ENCODE measurements around the gene TRAP1.
A peak's percentile ranks its signal among the peaks of the same experiment; 100 is the strongest.
"Not testable (repeated sequence)": the region's sequence is repeated elsewhere in the genome, so short reads cannot be mapped to it uniquely, and the experiment has no call there.

Gene TRAP1

DNA sequence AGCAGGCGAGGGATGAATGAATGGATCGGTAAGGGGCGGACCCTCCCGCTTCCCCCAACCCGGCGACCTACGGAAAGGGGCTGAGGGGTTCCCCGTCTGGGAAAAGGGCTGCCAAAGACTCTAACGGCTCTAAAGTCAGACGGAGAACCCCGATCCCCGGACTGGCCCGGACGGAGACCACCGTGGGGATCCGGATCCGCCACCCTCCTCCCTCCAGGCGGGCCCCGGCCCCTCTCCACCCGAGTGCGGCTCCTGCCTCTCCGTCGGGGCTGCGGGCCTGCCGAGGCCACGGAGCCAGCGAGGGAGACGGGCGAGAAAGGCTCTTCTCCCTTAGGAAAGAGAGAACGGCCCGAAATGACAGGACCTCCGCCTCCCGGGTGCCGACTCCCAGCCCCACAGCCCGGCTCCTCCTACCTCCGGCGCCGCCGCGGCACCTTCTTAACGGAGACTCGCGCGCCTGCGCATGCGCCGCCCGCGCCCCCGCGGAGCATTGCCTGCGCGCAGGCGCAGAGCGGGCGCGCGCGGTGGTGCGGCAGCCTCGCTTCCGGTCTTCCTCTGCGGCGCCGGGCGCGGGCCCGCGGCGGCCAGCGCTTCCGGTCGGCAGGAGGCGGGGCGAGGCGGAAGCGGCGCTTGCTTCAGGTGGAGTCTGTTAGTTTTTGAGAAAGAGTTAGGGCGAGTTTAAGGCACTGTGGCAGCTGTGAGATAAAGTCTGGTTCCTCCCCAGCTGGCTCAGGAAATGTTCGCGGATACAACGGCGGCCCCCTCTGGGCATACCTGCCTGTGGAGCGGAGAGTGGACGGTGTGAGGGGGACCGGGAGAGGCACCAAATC is 106.0 kb downstream of the TRAP1 start, which contains the start of gene SLX4:
Gene SLX4, minus strand, starts transcription at position 461 of the 830 bp plus-strand sequence. CDS start 2,642 bp downstream, outside the sequence.
- TF ChIP-seq, protein P1, sequence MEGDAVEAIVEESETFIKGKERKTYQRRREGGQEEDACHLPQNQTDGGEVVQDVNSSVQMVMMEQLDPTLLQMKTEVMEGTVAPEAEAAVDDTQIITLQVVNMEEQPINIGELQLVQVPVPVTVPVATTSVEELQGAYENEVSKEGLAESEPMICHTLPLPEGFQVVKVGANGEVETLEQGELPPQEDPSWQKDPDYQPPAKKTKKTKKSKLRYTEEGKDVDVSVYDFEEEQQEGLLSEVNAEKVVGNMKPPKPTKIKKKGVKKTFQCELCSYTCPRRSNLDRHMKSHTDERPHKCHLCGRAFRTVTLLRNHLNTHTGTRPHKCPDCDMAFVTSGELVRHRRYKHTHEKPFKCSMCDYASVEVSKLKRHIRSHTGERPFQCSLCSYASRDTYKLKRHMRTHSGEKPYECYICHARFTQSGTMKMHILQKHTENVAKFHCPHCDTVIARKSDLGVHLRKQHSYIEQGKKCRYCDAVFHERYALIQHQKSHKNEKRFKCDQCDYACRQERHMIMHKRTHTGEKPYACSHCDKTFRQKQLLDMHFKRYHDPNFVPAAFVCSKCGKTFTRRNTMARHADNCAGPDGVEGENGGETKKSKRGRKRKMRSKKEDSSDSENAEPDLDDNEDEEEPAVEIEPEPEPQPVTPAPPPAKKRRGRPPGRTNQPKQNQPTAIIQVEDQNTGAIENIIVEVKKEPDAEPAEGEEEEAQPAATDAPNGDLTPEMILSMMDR (IDR thresholded peaks at IDR 0.05) = peak; percentile 41

DNA sequence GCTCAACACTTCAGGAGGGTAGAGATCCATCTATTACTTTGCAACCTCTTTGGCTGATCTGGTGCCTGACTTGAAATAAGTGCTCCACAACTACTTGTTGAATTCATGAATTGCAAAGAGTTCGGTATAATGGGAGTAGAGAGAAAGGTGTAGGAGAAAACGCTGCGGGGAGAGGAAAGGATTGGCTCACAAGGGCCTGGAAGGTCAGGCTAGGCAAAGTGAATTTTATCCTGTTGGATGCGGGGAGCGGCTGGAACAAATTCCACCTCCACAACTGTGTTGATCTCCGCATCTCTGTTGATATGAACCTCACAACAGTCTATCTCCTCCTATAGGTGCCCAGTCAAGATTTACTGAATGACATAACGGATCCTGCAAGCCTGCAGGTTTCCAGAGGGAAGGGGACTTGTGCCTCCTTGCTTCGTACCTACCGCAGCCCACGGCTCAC is 106.6 kb downstream of the TRAP1 start:
- H3K27ac ChIP-seq = peak overlapping the region; percentile 96
- TF ChIP-seq, protein P1 (IDR thresholded peaks at IDR 0.05) = no peak
- peaks cover 46 to 48% of the 10 kb centered on the region in 2 experiments for H3K4me1 ChIP-seq (ENCODE audit: control insufficient read depth in 1 of 2, insufficient read depth in 1 of 2, low read depth in 1 of 2, low read length in 1 of 2)
- H3K9me3 ChIP-seq = no peaks in the 10 kb centered on the region
- peaks cover 5% of the 10 kb centered on the region for H3K36me3 ChIP-seq
- no peaks in the 10 kb centered on the region for H3K27me3 ChIP-seq
- H3K4me3 ChIP-seq (ENCODE audit: low read depth in 1 of 2, low read length in 1 of 2) = peak overlapping the region; percentile 86 to 88

More for the DNA sequence above, 106.0 kb downstream of the TRAP1 start, which contains the start of gene SLX4:
- Histone ChIP-seq H3K36me3 (peaks cover 5% of the 10 kb centered on the region), H3K27me3 (no peaks in the 10 kb centered on the region), H3K4me3 (ENCODE audit: low read depth in 1 of 2, low read length in 1 of 2) (peak within 1 kb of the TSS; percentile 86 to 88), H3K4me1 (ENCODE audit: control insufficient read depth in 1 of 2, insufficient read depth in 1 of 2, low read depth in 1 of 2, low read length in 1 of 2) (peaks cover 46 to 48% of the 10 kb centered on the region in 2 experiments), H3K9me3 (no peaks in the 10 kb centered on the region), H3K27ac (peak within 1 kb of the TSS; percentile 96)

DNA sequence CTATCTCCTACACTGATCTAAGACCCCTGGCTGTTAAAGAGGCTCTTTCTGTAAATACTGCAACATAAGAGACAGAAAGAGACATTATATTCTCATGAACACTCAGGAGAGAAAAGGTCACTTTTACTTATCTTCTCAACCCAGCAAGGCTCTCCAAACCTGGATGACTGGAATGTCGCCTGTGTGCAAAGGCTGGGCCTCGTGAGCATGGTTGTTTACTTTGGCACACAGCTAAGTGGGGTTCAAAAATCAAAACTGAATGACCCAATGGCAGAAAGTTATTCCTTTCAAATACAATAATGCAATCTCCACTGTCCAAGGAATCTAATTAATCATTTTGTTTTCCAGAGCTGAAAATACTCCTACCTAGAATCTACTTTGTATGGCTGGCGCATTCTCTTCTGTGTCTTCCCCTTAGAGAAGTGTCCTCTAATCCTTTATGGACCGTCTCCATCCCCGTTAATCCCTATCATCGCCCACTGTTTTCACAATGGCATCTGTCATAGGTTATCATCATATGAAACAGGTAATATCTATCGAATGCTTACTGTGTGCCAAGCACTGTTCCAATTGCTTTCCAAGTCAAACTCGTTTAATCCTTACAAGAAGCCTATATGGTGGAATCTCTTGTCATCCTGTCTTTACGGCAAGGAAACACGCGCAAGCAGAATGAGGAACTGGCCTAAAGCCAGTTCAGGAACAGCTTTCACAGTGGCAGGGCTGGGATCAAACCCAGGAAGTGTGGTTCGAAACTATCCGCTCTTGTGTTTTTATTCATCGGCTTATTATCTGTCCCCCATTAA is 107.2 kb downstream of the TRAP1 start:
- H3K27me3 ChIP-seq = no peaks in the 10 kb centered on the region
- TF ChIP-seq, protein P1 (IDR thresholded peaks at IDR 0.05) = no peak
- no peaks in the 10 kb centered on the region for H3K9me3 ChIP-seq
- H3K27ac ChIP-seq = peak overlapping the region; percentile 96
- H3K4me3 ChIP-seq (ENCODE audit: low read depth in 1 of 2, low read length in 1 of 2) = peak overlapping the region; percentile 86 to 88
- H3K36me3 ChIP-seq = peaks cover 1% of the 10 kb centered on the region
- peaks cover 43% of the 10 kb centered on the region in 2 experiments for H3K4me1 ChIP-seq (ENCODE audit: control insufficient read depth in 1 of 2, insufficient read depth in 1 of 2, low read depth in 1 of 2, low read length in 1 of 2)

DNA sequence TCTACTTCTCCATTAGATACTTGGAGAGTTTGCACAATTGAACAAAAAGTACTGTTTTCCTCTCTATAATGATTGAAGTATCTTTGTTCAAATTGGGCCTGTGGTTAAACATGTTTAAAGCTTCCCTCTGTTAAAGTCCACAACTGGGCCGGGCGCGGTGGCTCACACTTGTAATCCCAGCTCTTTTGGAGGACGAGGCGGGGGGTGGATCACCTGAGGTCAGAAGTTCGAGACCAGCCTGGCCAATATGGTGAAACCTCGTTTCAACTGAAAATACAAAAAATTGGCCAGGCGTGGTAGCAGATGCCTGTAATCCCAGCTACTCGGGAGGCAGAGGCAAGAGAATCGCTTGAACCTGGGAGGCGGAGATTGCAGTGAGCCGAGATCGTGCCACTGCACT is 108.3 kb downstream of the TRAP1 start:
- H3K36me3 ChIP-seq; H3K27ac ChIP-seq; H3K27me3 ChIP-seq; H3K9me3 ChIP-seq; H3K4me3 ChIP-seq (ENCODE audit: low read depth in 1 of 2, low read length in 1 of 2): not testable (repeated sequence)
- H3K4me1 ChIP-seq (ENCODE audit: control insufficient read depth in 1 of 2, insufficient read depth in 1 of 2, low read depth in 1 of 2, low read length in 1 of 2) = peaks cover 33 to 34% of the 10 kb centered on the region in 2 experiments

DNA sequence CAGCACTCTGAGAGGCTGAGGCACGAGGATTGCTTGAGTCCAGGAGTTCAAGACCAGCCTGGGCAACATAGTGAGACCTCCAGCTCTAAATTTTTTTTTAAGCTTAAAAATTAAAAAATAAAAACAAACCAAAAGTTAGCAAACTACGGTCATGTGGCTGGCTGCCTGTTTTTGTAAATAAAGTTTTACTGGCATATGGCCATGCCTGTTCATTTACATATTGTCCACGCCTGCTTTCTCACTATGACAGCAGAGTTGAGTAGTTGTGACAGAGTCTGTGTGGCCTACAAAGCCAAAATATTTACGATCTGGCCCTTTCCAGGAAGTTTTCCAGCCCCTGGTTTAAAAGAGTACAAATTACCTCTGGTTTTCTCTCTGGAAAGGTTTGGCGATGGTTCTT is 109.3 kb downstream of the TRAP1 start:
- TF ChIP-seq, protein P1 (IDR thresholded peaks at IDR 0.05) = no peak
- Histone ChIP-seq H3K36me3 (peaks cover 8% of the 10 kb centered on the region), H3K9me3 (no peaks in the 10 kb centered on the region), H3K4me3 (ENCODE audit: low read depth in 1 of 2, low read length in 1 of 2) (no peak overlapping the region), H3K4me1 (ENCODE audit: control insufficient read depth in 1 of 2, insufficient read depth in 1 of 2, low read depth in 1 of 2, low read length in 1 of 2) (peaks cover 25 to 27% of the 10 kb centered on the region in 2 experiments), H3K27me3 (no peaks in the 10 kb centered on the region), H3K27ac (no peak overlapping the region)

All from neutrophil (primary cell).